IMR-90 (cell line): Measurements from ENCODE around the gene ERH. TPM values are rescaled to one million over a fixed set of nuclear protein-coding genes. Genes with fewer than 3 reads are reported as not detected.

Experiments used
- ATAC-seq: fragments of 200-7000 bp; cut with Tn5 transposase; 2 replicates; pipeline ENCODE4 v1.9.1; 2020; ENCODE audit warnings: low read depth, mild to moderate bottlenecking, moderate library complexity
- BruUV-seq: library from RNA; stranded (reverse); fragments of 400-500 nt; replicated peaks from 2 replicates; lab custom pipeline; 2021; lab: Mats Ljungman, UMichigan
- CTCF ChIA-PET: fragments of 300-600 bp; formaldehyde crosslinking; extraction: SDS; loops from one replicate; lab custom pipeline; 2021; ENCODE audit warnings: antibody characterized with exemption; lab: Yijun Ruan, JAX
- POLR2A ChIA-PET: fragments of 300-600 bp; sonication (Branson Sonifier 250); formaldehyde crosslinking; loops from one replicate; lab custom pipeline; 2022; ENCODE audit warnings: antibody characterized with exemption; ENCODE audit not compliant: unreplicated experiment; lab: Charles Lee
- DNase-seq: peaks from one replicate; pipeline ENCODE4 v3.0.0; 2013
- H2AFZ ChIP-seq: replicated peaks from 2 replicates; pipeline ENCODE3; 2013; ENCODE audit warnings: low read length, mild to moderate bottlenecking; ENCODE audit not compliant: poor library complexity
- H2AK5ac ChIP-seq: 2 replicates; pipeline ENCODE4 v1.6.1; 2013; ENCODE audit warnings: low read depth, low read length, inconsistent platforms
- H2AK9ac ChIP-seq: replicated peaks from 2 replicates; pipeline ENCODE3; 2013; ENCODE audit warnings: mild to moderate bottlenecking, low read depth, low read length, moderate library complexity; ENCODE audit not compliant: poor library complexity
- H2BK120ac ChIP-seq: 2 replicates; pipeline ENCODE4 v1.6.1; 2013; ENCODE audit warnings: low read depth, low read length, inconsistent platforms
- H2BK15ac ChIP-seq: 3 replicates; pipeline ENCODE4 v1.6.1; 2013; ENCODE audit warnings: low read depth, low read length, inconsistent platforms
- H2BK20ac ChIP-seq: 2 replicates; pipeline ENCODE4 v1.6.1; 2013; ENCODE audit warnings: low read depth, mild to moderate bottlenecking, inconsistent platforms, low read length, moderate library complexity
- H2BK5ac ChIP-seq: 2 replicates; pipeline ENCODE4 v1.6.1; 2013; ENCODE audit warnings: mild to moderate bottlenecking, low read depth, low read length, inconsistent platforms; ENCODE audit not compliant: poor library complexity, severe bottlenecking
- H3K14ac ChIP-seq: replicated peaks from 2 replicates; pipeline ENCODE4 v1.6.1; 2013; ENCODE audit warnings: low read depth, low read length, inconsistent platforms
- H3K18ac ChIP-seq: 2 replicates; pipeline ENCODE4 v1.6.1; 2013; ENCODE audit warnings: low read depth, low read length, control low read depth
- H3K23ac ChIP-seq: 2 replicates; pipeline ENCODE4 v1.6.1; 2013; ENCODE audit warnings: low read depth, low read length, inconsistent platforms
- H3K27ac ChIP-seq: 2 replicates; pipeline ENCODE4 v1.5.1; 2013; ENCODE audit warnings: mild to moderate bottlenecking, control low read depth, low read length; ENCODE audit not compliant: insufficient read depth
- H3K27me3 ChIP-seq: 2 replicates; pipeline ENCODE4 v1.6.1; 2013; ENCODE audit warnings: low read length; ENCODE audit not compliant: control insufficient read depth, insufficient read depth
- H3K36me3 ChIP-seq: 2 replicates; pipeline ENCODE4 v1.6.1; 2013; ENCODE audit warnings: low read length, mixed read lengths; ENCODE audit not compliant: control insufficient read depth, insufficient read depth
- H3K4ac ChIP-seq: 2 replicates; pipeline ENCODE4 v1.6.1; 2013; ENCODE audit warnings: low read depth, low read length, inconsistent platforms
- H3K4me1 ChIP-seq: 2 replicates; pipeline ENCODE4 v1.6.1; 2013; ENCODE audit warnings: low read length, mixed read lengths; ENCODE audit not compliant: control insufficient read depth, insufficient read depth
- H3K4me2 ChIP-seq: 2 replicates; pipeline ENCODE4 v1.6.1; 2013; ENCODE audit warnings: low read depth, mild to moderate bottlenecking, control low read depth, low read length, moderate library complexity
- H3K4me3 ChIP-seq: 2 replicates; pipeline ENCODE4 v1.5.1; 2013; ENCODE audit warnings: low read depth, mild to moderate bottlenecking, control low read depth, low read length, moderate library complexity; ENCODE audit not compliant: insufficient read depth
- H3K56ac ChIP-seq: 2 replicates; pipeline ENCODE4 v1.6.1; 2013; ENCODE audit warnings: low read length, inconsistent platforms; ENCODE audit not compliant: insufficient read depth; ENCODE audit errors: extremely low read depth
- H3K79me1 ChIP-seq, 2 experiments: 2 replicates each; pipeline ENCODE4 v1.6.1; 2013; ENCODE audit warnings: low read length in 2 of 2, inconsistent platforms in 1 of 2, low read depth in 1 of 2
- H3K9ac ChIP-seq: 2 replicates; pipeline ENCODE4 v1.6.1; 2013; ENCODE audit warnings: low read depth, low read length, control low read depth
- H3K9me1 ChIP-seq: 2 replicates; pipeline ENCODE4 v1.6.1; 2013; ENCODE audit warnings: low read length, inconsistent platforms; ENCODE audit not compliant: insufficient read depth
- H3K9me3 ChIP-seq: 2 replicates; pipeline ENCODE4 v1.6.1; 2013; ENCODE audit warnings: low read length; ENCODE audit not compliant: control insufficient read depth, insufficient read depth
- H4K20me1 ChIP-seq: 2 replicates; pipeline ENCODE4 v1.6.1; 2013; ENCODE audit warnings: low read length, inconsistent platforms; ENCODE audit not compliant: insufficient read depth
- H4K5ac ChIP-seq: 2 replicates; pipeline ENCODE4 v1.6.1; 2013; ENCODE audit warnings: mild to moderate bottlenecking, low read depth, low read length, control low read depth
- H4K8ac ChIP-seq, 2 experiments: 2 replicates each; pipeline ENCODE4 v1.6.1; 2013; ENCODE audit warnings: low read depth in 2 of 2, low read length in 2 of 2, control low read depth in 1 of 2, inconsistent platforms in 1 of 2
- H4K91ac ChIP-seq: 2 replicates; pipeline ENCODE4 v1.6.1; 2013; ENCODE audit warnings: low read depth, low read length, inconsistent platforms; ENCODE audit not compliant: insufficient read depth
- BHLHE40 ChIP-seq: fragments of 150-350 bp; IDR thresholded peaks from 2 replicates; pipeline ENCODE4 v1.6.1; 2016; ENCODE audit warnings: mild to moderate bottlenecking, low read depth, low read length
- CEBPB ChIP-seq: IDR thresholded peaks from 2 replicates; pipeline ENCODE4 v1.6.1; 2012; ENCODE audit warnings: low read depth, low read length, improper control_type of control experiment
- CHD1 ChIP-seq: IDR thresholded peaks from 2 replicates; pipeline ENCODE4 v1.6.1; 2012; ENCODE audit warnings: low read depth, low read length, improper control_type of control experiment
- FOS ChIP-seq: fragments of 150-350 bp; IDR thresholded peaks from 2 replicates; pipeline ENCODE4 v1.6.1; 2016; ENCODE audit warnings: low read depth, low read length
- MAFK ChIP-seq: IDR thresholded peaks from 2 replicates; pipeline ENCODE4 v1.6.1; 2012; ENCODE audit warnings: low read depth, low read length, improper control_type of control experiment
- MAZ ChIP-seq: IDR thresholded peaks from 2 replicates; pipeline ENCODE4 v1.6.1; 2012; ENCODE audit warnings: low read depth, mild to moderate bottlenecking, low read length, improper control_type of control experiment, moderate library complexity, borderline replicate concordance
- MXI1 ChIP-seq: IDR thresholded peaks from 2 replicates; pipeline ENCODE4 v1.6.1; 2012; ENCODE audit warnings: low read depth, mild to moderate bottlenecking, low read length, moderate library complexity, borderline replicate concordance
- NFE2L2 ChIP-seq: fragments of 150-350 bp; IDR thresholded peaks from 2 replicates; pipeline ENCODE4 v1.6.1; 2016; ENCODE audit warnings: low read depth, mild to moderate bottlenecking, low read length
- POLR2A ChIP-seq: IDR thresholded peaks from 2 replicates; pipeline ENCODE4 v1.6.1; 2012; ENCODE audit warnings: mild to moderate bottlenecking, low read depth, low read length
- RAD21 ChIP-seq: IDR thresholded peaks from 2 replicates; pipeline ENCODE4 v1.6.1; 2012; ENCODE audit warnings: low read length, improper control_type of control experiment
- RCOR1 ChIP-seq: IDR thresholded peaks from 2 replicates; pipeline ENCODE4 v1.6.1; 2012; ENCODE audit warnings: mild to moderate bottlenecking, low read length, improper control_type of control experiment; ENCODE audit not compliant: insufficient replicate concordance
- RFX5 ChIP-seq: IDR thresholded peaks from 2 replicates; pipeline ENCODE4 v1.8.0; 2012; ENCODE audit warnings: low read depth, mild to moderate bottlenecking, low read length, moderate library complexity
- SMC3 ChIP-seq: fragments of 150-350 bp; IDR thresholded peaks from 2 replicates; pipeline ENCODE4 v1.6.1; 2016; ENCODE audit warnings: low read depth, mild to moderate bottlenecking, antibody characterized with exemption, low read length, moderate library complexity
- WGBS, 2 experiments: methylation state at CpG; one replicate each; pipeline versions ENCODE4 v1.1.5 to v1.1.7; 2013; ENCODE audit warnings: missing lambda C conversion rate in 2 of 2; ENCODE audit not compliant: insufficient read length in 1 of 2; ENCODE audit errors: extremely low coverage in 2 of 2; 5-methylcytosine and 5-hydroxymethylcytosine counted together
- dilution Hi-C: fragments of 300-500 bp; cut with HindIII; formaldehyde crosslinking; loops from one replicate; pipeline ENCODE4 v1.14.3; 2018; ENCODE audit warnings: low sequenced_read_pairs; ENCODE audit not compliant: unreplicated experiment
- in situ Hi-C: fragments of 300-500 bp; cut with MboI; formaldehyde crosslinking; loops from 3 replicates; pipeline ENCODE4 v1.14.3; 2019; ENCODE audit warnings: low sequenced_read_pairs, inconsistent platforms, mixed read lengths
- intact Hi-C: fragments of 100-400 bp; cut with micrococcal nuclease; formaldehyde crosslinking; loops from 2 replicates; pipeline ENCODE4 v1.10.0; 2022
- polyA plus RNA-seq, 3 experiments: library from polyadenylated mRNA; depleted of rRNA; stranded (reverse); fragments of >200 nt; gene quantifications; 2 replicates each; pipeline ENCODE4 v1.2.3, GENCODE V29; 2012; ENCODE audit warnings: low replicate concordance in 1 of 3
- total RNA-seq: library from RNA; depleted of rRNA; stranded (reverse); fragments of >200 nt; gene quantifications from 2 replicates; pipeline ENCODE4 v1.2.3, GENCODE V29; 2012
- TF ChIP-seq, protein P1 (sequence below): fragments of 150-350 bp; IDR thresholded peaks from 2 replicates; pipeline ENCODE4 v1.6.1; 2016; ENCODE audit warnings: low read depth, mild to moderate bottlenecking, low read length, moderate library complexity, borderline replicate concordance
- TF ChIP-seq, protein P2 (sequence below): conservative IDR thresholded peaks from 2 replicates; pipeline ENCODE4 v1.5.1; 2012; ENCODE audit warnings: mild to moderate bottlenecking, low read depth, low read length, improper control_type of control experiment
- TF ChIP-seq, protein P3 (sequence below): fragments of 150-350 bp; IDR thresholded peaks from 2 replicates; pipeline ENCODE4 v1.6.1; 2017; ENCODE audit warnings: mild to moderate bottlenecking, antibody characterized with exemption, low read length, low read depth

The ERH gene
- total and polyA plus RNA-seq, 2 of the 4 experiments (the other 2 are of a cell fraction) = 64.2 to 150 TPM

DNA sequence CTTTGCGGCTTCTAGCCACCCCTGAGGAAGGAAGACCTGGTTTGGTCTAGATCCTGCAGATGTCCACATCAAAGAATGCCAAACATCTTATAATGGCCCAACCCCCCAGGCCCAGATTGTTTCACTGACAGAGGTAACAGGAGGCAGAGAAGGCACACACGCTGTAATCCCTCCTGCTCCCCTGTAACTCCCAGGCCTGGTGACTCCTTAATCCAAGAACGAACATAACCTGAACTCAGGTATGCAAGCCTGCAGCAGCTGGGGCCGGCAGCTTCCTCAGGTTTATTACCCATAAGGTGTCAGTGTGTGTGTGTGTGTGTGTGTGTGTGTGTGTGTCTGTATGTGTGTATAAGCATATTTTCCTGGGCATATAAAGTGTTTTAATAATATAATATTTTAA lies 52.7 kb downstream of the ERH start:
- Histone ChIP-seq H3K9me3 (no peaks in the 10 kb centered on the region), H2AK9ac (no peak overlapping the region), H3K27me3 (peaks cover 35% of the 10 kb centered on the region), H4K5ac (no peak overlapping the region), H3K27ac (no peak overlapping the region), H2BK20ac (no peak overlapping the region), H2AK5ac (no peak overlapping the region), H2BK15ac (no peak overlapping the region), H4K8ac (no peak overlapping the region), H3K9ac (no peak overlapping the region), H2BK5ac (no peak overlapping the region), H3K9me1 (0 out of 2 replicates have a peak, but pooled peaks cover 3% of the 10 kb centered on the region), H3K18ac (no peak overlapping the region), H4K20me1 (no peaks in the 10 kb centered on the region), H3K4me3 (no peak overlapping the region), H3K36me3 (no peaks in the 10 kb centered on the region), H3K14ac (no peak overlapping the region), H4K91ac (no peak overlapping the region), H2AFZ (no peak overlapping the region), H3K4me1 (no peaks in the 10 kb centered on the region), H3K4ac (no peak overlapping the region), H2BK120ac (no peak overlapping the region), H3K56ac (no peak overlapping the region), H3K23ac (no peak overlapping the region), H3K4me2 (no peak overlapping the region), H3K79me1 (no peaks in the 10 kb centered on the region)
- ATAC-seq = no peak
- in situ Hi-C loops = no loop called here
- TF ChIP-seq SMC3 = no peak
- no peak for TF ChIP-seq CHD1
- no peak for TF ChIP-seq RAD21
- TF ChIP-seq RFX5 = no peak
- no peak for TF ChIP-seq NFE2L2
- TF ChIP-seq MAZ = no peak
- no peak for TF ChIP-seq POLR2A
- TF ChIP-seq, protein P1, sequence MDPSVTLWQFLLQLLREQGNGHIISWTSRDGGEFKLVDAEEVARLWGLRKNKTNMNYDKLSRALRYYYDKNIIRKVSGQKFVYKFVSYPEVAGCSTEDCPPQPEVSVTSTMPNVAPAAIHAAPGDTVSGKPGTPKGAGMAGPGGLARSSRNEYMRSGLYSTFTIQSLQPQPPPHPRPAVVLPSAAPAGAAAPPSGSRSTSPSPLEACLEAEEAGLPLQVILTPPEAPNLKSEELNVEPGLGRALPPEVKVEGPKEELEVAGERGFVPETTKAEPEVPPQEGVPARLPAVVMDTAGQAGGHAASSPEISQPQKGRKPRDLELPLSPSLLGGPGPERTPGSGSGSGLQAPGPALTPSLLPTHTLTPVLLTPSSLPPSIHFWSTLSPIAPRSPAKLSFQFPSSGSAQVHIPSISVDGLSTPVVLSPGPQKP = no peak
- TF ChIP-seq, protein P2, sequence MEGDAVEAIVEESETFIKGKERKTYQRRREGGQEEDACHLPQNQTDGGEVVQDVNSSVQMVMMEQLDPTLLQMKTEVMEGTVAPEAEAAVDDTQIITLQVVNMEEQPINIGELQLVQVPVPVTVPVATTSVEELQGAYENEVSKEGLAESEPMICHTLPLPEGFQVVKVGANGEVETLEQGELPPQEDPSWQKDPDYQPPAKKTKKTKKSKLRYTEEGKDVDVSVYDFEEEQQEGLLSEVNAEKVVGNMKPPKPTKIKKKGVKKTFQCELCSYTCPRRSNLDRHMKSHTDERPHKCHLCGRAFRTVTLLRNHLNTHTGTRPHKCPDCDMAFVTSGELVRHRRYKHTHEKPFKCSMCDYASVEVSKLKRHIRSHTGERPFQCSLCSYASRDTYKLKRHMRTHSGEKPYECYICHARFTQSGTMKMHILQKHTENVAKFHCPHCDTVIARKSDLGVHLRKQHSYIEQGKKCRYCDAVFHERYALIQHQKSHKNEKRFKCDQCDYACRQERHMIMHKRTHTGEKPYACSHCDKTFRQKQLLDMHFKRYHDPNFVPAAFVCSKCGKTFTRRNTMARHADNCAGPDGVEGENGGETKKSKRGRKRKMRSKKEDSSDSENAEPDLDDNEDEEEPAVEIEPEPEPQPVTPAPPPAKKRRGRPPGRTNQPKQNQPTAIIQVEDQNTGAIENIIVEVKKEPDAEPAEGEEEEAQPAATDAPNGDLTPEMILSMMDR = no peak
- no peak for TF ChIP-seq RCOR1
- TF ChIP-seq MAFK = no peak
- no peak for TF ChIP-seq BHLHE40
- no peak for TF ChIP-seq FOS
- TF ChIP-seq, protein P3, sequence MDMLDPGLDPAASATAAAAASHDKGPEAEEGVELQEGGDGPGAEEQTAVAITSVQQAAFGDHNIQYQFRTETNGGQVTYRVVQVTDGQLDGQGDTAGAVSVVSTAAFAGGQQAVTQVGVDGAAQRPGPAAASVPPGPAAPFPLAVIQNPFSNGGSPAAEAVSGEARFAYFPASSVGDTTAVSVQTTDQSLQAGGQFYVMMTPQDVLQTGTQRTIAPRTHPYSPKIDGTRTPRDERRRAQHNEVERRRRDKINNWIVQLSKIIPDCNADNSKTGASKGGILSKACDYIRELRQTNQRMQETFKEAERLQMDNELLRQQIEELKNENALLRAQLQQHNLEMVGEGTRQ = no peak
- TF ChIP-seq MXI1 = no peak
- no peak for TF ChIP-seq CEBPB
- POLR2A ChIA-PET = no interaction called here
- dilution Hi-C loops = no loop called here
- 20% methylated on average over 1 of the region's 4 CpGs; no CpG with 5 or more reads in 1 of the 2 experiments for whole genome bisulfite sequencing, 2 experiments
- DNase-seq = no peak
- BruUV-seq = no TSS peak
- CTCF ChIA-PET = no interaction called here
- intact Hi-C loops = loop anchor here (5.0 kb wide), 2 partner anchors 83 to 483 kb away; partner anchors contain the start of gene GALNT16
